GM20000 (cell line): ENCODE measurements around the gene MRPS25.

ENCODE experiments used
- DNase-seq: peaks from one replicate; pipeline ENCODE4 v3.0.0; 2012; ENCODE audit warnings: low spot score
- TF ChIP-seq, protein P1 (sequence below): IDR thresholded peaks from 2 replicates; pipeline ENCODE4 v1.5.1; 2012; ENCODE audit warnings: mild to moderate bottlenecking, control low read depth; ENCODE audit errors: extremely low read depth, missing control alignments

Gene MRPS25

DNA sequence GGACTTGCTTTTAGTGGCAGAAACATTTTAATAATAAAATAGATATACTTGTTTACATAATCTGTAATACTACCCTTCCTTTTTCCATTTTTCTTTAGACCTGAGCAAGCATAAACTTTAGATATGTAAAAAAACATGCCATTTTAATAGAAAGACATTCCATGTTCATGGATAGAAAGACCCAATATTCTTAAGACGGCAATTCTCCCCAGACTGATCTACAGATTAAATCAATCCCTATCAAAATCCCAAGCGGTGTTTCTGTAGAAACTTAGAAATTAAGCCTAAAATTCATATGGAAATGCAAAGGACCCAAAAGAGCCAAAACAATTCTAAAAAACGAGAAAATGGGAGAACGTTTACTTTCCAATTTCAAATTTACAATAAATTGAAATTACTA lies 11.6 kb downstream of the MRPS25 start:
- DNase-seq, result no peak
- TF ChIP-seq, protein P1, sequence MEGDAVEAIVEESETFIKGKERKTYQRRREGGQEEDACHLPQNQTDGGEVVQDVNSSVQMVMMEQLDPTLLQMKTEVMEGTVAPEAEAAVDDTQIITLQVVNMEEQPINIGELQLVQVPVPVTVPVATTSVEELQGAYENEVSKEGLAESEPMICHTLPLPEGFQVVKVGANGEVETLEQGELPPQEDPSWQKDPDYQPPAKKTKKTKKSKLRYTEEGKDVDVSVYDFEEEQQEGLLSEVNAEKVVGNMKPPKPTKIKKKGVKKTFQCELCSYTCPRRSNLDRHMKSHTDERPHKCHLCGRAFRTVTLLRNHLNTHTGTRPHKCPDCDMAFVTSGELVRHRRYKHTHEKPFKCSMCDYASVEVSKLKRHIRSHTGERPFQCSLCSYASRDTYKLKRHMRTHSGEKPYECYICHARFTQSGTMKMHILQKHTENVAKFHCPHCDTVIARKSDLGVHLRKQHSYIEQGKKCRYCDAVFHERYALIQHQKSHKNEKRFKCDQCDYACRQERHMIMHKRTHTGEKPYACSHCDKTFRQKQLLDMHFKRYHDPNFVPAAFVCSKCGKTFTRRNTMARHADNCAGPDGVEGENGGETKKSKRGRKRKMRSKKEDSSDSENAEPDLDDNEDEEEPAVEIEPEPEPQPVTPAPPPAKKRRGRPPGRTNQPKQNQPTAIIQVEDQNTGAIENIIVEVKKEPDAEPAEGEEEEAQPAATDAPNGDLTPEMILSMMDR, result no peak

DNA sequence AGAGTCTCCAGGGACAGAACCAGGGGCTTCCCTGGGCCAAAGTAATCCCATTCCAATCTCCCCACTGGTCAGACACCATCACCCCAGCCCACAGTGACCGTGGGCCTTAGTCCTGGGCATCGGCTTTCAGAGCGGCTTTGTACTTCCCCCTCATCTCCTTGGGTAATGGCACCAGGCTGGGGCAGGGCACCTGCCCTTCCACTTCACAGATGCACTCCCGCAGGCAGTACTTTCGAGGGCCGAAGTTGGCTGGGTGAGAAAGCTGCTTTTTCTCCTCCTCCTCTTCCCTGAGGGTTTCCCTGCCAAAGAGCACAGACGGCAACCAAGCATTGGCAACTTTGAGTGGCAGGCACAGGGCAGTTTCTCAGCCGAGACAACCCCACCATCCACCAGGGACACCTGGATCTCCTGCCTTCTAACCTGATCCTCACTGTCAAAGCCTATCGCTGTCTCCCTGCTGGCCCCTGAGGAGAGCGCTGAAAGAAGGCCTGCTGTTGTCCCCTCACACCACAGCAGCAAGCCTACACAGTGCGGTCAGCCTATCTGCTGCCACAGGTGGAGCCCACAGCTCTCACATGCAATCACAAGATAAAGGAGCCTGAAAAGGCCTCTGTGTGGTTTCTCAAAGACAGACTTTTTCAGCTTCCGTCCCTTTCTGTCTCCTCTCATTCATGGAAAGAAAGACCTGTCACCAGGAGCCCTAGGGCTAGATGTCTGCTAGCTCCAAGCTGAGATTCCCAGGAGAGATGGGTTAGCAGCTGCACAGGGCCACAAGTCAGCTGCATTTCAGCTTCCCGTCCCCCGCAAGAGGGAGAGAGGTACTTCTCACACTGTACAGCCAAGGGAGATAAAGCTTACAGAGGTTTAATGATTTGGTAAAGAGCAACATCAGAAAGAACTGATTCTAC lies 12.5 kb downstream of the MRPS25 start:
- DNase-seq, result no peak
- TF ChIP-seq, protein P1, result no peak

DNA sequence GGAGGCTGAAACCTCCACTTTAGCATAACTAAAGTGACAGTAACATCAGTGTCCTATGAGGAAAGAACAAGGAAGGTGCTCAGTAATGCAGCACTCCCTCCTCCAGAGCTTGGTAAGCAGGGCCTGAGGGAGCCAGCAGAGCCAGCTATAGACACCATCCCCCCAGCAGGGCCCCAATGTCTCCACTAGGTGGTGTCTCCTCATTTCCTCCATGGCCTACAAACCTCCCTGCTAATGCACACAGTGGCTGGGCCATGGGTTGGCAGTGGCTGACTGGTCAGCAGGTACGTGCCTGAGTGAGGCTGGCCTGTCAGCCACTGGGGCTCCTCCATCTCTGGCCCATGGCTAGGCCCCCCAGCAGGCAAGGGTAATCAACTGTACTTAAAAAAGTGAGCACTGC lies 13.6 kb downstream of the MRPS25 start:
- peak; percentile 75 for DNase-seq

DNA sequence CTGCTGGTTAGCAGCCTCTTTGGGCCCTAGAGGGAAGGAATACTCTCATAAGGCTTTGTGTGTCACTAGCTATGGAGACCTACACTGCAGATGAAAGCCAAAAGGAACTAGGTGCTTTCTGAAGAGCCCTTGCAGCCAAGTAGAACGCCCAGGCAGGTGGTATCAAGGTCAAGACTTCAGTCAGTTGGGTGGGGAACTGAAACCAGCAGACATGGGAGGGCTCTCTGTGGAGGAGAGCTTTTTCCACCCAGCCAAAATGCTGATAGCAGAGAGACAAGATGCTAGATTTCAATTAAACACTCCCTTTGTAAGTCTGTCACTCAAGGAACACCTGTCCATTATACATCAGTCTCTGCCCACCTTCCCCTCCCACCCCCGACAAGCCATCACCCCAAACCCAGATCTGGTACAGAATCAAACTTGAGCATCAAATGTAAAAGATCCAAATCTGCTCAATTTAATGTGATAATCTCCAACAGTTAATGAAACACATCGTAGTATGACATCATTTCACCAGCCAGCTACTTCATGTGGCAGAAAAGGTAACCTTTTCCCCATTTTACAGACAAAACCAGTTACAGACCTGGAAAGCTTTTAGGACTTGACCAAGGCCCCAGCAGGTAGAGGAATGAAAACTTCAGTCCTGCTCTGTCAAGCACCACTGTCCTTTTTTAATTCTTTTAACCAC lies 14.6 kb downstream of the MRPS25 start:
- DNase-seq, result peak; percentile 78
- TF ChIP-seq, protein P1, result no peak

More for the DNA sequence above, 13.6 kb downstream of the MRPS25 start:
- TF ChIP-seq, protein P1, result peak; percentile 57

DNA sequence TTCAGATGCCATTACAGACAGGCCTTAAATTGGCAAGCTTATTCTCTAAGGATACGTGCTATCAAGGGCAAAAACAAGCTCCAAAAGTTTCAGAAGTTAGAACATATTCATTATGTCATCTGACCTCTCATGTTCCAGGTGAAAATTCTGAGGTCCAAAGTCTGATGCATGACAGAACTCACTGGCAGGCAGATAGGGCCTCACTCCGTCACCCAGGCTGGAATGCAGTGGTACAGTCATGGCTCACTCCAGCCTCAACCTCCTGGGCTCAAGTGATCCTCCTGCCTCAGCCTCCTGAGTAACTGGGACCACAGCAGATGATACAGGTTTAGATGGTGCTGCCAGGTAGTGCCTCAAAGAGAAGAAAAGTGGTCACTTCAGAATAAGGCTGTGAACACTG lies 15.5 kb downstream of the MRPS25 start:
- DNase-seq, result no peak
- TF ChIP-seq, protein P1, result no peak

DNA sequence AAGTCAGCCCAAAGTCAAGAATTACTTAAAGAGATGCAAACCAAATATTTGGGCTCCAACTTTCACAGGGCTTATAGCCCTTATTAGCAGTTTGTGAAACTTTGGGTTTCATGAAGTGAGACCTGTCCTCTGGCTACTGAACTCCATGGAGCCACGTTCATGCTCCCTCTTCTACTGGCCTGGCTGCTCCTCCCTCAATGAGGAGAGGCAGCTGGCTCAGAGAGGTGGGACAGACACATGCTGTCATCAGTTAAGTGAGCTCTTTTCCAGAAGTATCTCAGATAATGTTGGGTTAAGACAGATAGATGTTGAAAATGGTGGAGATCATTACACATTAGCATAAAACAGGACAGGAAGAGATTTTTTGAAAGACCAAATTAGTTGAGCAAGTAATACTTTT lies 19.4 kb downstream of the MRPS25 start:
- no peak for DNase-seq
- TF ChIP-seq, protein P1, result no peak

DNA sequence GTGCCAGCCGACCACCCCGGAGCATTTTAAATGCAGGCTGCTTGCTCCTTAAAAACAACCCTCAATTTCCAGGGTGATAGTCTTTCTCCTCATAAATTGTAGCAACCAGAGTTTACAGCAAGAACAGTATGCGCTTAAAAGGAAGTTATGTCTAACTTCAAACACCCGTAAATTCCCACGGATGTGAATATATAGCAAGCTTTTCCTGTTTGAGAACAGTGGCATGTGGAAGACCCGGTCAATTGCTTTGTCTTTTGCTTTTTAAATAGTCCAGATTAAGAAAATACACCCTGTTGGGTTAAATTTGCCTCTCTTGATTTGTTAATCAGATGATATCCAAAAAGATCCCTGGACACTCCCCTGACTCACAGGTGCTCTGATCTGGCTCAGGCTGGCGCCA lies 20.8 kb downstream of the MRPS25 start:
- no peak for DNase-seq
- TF ChIP-seq, protein P1, result no peak
